Activated T-cell treated with anti-CD3 and anti-CD28 coated beads, Interleukin-2, amount 50 U/mL, for 24 hours (primary cell): ENCODE data around the gene DNAH11.
"Not testable (repeated sequence)": the region's sequence is repeated elsewhere in the genome, so short reads cannot be mapped to it uniquely, and the experiment has no call there.

Experiments
- DNase-seq: peaks from one replicate; pipeline ENCODE4 v3.0.0-alpha.2; 2020
- H3K27ac Mint-ChIP-seq: 2 replicates; pipeline ENCODE4 v1.8.0; 2020; ENCODE audit warnings: mild to moderate bottlenecking, mixed read lengths
- H3K27me3 Mint-ChIP-seq: 2 replicates; pipeline ENCODE4 v1.8.0; 2020; ENCODE audit warnings: mixed read lengths
- H3K36me3 Mint-ChIP-seq: 2 replicates; pipeline ENCODE4 v1.8.0; 2020; ENCODE audit warnings: low read depth, mixed read lengths
- H3K4me1 Mint-ChIP-seq: 2 replicates; pipeline ENCODE4 v1.8.0; 2020; ENCODE audit warnings: low read depth, mixed read lengths
- H3K4me3 Mint-ChIP-seq: 2 replicates; pipeline ENCODE4 v1.8.0; 2020; ENCODE audit warnings: mild to moderate bottlenecking, moderate library complexity, mixed read lengths
- H3K9me3 Mint-ChIP-seq: 2 replicates; pipeline ENCODE4 v1.8.0; 2020; ENCODE audit warnings: mixed read lengths

DNAH11 gene

DNA sequence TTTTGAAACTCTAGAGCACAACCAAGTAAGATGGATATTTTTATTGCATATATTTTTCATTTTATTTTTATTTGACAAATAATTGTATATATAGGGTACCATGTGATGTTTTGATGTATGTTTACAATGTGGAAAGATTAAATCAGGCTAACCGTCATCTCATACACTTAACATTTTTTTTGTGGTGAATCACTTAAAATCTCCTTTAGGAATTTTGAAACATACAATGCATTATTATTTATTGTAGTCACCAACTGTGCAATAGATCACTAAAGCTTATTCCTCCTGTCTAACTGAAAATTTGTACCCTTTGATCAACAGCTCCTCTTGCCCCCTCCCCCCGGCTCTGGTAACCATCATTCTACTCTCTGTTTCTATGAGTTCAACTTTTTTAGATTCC is 77.2 kb downstream of the DNAH11 start:
- DNase-seq = no peak
- peaks cover 3% of the 10 kb centered on the region for H3K9me3 Mint-ChIP-seq
- peaks cover 13% of the 10 kb centered on the region for H3K27me3 Mint-ChIP-seq
- H3K36me3 Mint-ChIP-seq = no peaks in the 10 kb centered on the region
- no peaks in the 10 kb centered on the region for H3K4me1 Mint-ChIP-seq
- no peak overlapping the region for H3K27ac Mint-ChIP-seq
- H3K4me3 Mint-ChIP-seq = no peak overlapping the region

DNA sequence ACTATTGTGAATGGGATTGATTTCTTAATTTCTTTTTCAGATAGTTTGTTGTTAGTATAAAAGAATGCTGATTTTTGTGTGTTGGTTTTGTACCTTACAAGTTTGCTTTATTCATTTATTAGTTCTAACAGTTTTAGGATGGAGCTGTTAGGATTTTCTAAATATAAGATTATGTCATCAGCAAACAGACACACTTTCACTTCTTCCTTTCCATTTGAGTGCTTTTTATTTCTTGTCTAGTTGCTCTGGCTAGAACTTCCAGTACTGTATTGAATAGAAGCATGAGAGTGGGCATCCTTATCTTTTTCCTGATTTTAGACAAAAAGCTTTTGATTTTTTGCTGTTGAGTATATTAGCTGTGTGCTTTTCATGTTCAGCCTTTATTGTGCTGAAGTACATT is 81.5 kb downstream of the DNAH11 start:
- H3K4me3 Mint-ChIP-seq = no peak overlapping the region
- peaks cover 7% of the 10 kb centered on the region for H3K27me3 Mint-ChIP-seq
- no peak overlapping the region for H3K27ac Mint-ChIP-seq
- no peaks in the 10 kb centered on the region for H3K36me3 Mint-ChIP-seq
- H3K9me3 Mint-ChIP-seq = peaks cover 5% of the 10 kb centered on the region
- no peak for DNase-seq
- no peaks in the 10 kb centered on the region for H3K4me1 Mint-ChIP-seq

DNA sequence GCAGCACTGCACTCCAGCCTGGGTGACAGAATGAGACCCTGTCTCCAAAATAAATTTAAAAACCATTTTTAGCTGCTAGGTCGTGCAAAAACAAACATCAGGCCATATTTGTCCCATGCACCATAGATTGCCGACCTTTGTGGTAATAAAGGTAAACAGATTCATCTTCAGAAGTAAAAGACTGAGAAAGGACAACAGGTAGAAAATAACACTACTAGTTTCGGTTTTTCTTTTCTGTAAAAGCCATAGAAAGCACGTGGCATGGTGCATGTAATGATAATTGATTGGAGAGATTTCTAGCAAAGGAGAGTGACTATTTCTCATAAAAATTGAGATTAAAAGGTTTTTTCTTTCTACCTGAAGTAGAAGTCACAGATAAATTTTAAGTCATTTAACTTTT is 93.9 kb downstream of the DNAH11 start:
- peaks cover 2% of the 10 kb centered on the region for H3K4me1 Mint-ChIP-seq
- H3K9me3 Mint-ChIP-seq = no peaks in the 10 kb centered on the region

DNA sequence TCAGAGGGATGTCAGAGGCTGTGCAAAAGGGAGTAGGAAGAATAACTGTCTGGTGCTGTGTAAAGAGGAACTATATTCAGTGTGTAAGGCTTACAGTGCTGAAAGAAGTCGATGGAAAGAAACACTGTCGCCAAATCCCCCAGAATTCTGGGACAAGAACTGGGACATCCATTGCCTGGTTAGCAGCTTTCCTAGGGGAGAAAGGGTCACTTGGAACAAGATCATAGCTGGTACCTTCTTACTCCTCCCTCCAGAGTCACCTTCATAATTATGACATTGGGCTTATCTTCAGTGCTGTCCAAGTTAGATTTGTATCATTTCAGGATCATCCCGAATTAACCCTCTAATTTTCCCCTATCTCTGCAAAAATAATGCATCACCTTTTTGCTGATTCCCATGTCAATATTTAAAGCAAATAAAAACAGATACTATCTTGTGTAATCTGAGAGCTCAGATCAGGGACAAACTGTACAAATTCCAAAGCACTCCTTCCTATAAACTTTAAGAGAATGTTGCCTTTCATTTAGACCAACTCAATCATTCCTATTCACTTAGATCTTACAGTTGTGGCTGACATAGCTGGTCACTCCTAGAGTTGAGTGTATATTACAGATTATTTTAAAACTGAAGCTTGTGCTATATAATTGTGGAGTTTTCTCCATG is 96.5 kb downstream of the DNAH11 start:
- Mint-ChIP-seq H3K27me3 (peaks cover 19% of the 10 kb centered on the region), H3K9me3 (no peaks in the 10 kb centered on the region), H3K36me3 (no peaks in the 10 kb centered on the region), H3K4me1 (peaks cover 2% of the 10 kb centered on the region), H3K4me3 (no peak overlapping the region), H3K27ac (no peak overlapping the region)
- DNase-seq = no peak

More for the DNA sequence above, 93.9 kb downstream of the DNAH11 start:
- DNase-seq = no peak
- Mint-ChIP-seq H3K4me3 (no peak overlapping the region), H3K36me3 (no peaks in the 10 kb centered on the region), H3K27me3 (peaks cover 5% of the 10 kb centered on the region), H3K27ac (no peak overlapping the region)

DNA sequence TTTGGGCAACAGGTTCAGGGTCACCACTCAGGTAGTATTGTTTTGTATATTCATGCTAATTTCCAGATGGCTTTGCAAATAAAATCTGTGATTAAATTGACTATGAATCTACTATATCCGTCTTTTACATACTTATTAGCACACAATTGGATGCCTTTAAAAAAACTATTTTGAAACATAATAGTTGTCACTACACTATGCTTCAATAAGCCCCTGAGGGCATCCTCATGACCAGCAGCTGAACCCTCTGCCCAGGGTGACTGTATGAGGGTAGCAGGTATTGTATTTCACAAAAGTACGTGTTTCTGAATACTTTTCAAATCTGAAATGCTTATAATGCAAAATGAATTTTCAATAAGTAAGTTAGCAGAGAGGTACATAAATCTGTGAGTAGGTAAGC is 97.3 kb downstream of the DNAH11 start:
- Mint-ChIP-seq H3K9me3 (no peaks in the 10 kb centered on the region), H3K4me1 (peaks cover 2% of the 10 kb centered on the region), H3K36me3 (no peaks in the 10 kb centered on the region), H3K4me3 (no peak overlapping the region), H3K27ac (no peak overlapping the region), H3K27me3 (peaks cover 19% of the 10 kb centered on the region)
- DNase-seq = no peak

DNA sequence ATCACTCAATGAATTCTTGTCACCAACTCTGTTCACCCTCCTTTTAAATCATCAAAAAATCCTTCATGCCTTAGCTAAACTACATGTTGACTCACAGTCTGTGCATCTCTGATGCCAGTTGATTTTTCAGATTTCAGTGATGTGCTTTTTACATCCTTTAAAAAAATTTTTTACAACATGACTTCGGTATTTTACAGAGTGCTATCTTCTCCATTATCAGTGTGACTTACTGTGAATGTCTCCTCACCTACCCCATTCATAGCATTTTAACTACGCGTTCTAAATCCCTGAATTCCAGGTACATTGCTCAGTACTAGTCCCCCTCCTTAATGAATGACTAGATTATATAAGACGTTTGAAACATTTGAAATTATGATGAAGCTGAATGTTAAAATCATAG is 98.7 kb downstream of the DNAH11 start:
- no peak for DNase-seq
- Mint-ChIP-seq H3K4me3 (no peak overlapping the region), H3K36me3 (no peaks in the 10 kb centered on the region), H3K9me3 (no peaks in the 10 kb centered on the region), H3K4me1 (peaks cover 2% of the 10 kb centered on the region), H3K27ac (no peak overlapping the region), H3K27me3 (peaks cover 19% of the 10 kb centered on the region)

DNA sequence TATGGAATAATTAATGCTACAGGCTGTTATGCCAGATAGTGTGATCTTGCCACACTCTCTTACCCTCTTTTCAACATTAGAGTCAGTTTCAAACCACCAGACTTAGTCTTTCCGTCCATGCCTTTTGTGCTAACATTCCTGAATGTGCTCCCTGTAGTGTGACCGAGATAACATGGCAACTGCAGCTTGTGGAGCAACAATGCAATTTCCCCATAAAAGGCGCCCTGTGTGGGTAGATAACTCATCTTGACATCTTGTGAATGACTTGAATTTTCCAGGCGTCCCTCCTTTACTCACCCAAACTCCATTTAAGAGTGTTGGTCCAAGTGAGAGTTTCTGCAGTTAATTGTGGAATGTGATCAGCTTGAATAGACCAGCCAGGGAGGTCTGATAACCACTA is 99.6 kb downstream of the DNAH11 start:
- Mint-ChIP-seq H3K27me3 (peaks cover 19% of the 10 kb centered on the region), H3K4me3 (no peak overlapping the region), H3K9me3 (peaks cover 5% of the 10 kb centered on the region), H3K4me1 (peaks cover under 1% of the 10 kb centered on the region), H3K36me3 (no peaks in the 10 kb centered on the region), H3K27ac (no peak overlapping the region)
- DNase-seq = no peak

DNA sequence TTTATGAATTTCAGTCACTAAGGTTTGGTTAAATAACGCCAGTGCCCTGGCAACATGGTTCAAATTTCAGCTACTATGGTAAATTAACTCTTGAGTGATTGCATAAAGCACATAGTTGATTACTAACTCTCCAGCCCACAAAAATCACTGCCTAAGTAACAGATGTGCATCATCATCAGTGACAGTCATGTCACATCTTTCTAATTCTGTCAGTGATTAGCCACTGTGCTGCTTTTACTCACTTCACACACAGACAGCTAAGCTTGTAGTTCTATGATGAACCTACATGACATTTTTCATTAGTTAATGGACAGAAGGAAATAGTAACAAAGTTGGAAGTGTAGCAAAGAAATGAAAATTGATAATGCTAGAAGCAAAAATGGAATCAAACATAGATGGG is 108.9 kb downstream of the DNAH11 start:
- Mint-ChIP-seq H3K4me3 (no peak overlapping the region), H3K27ac (no peak overlapping the region), H3K4me1 (no peaks in the 10 kb centered on the region), H3K9me3 (peaks cover 7% of the 10 kb centered on the region), H3K36me3 (no peaks in the 10 kb centered on the region), H3K27me3 (no peaks in the 10 kb centered on the region)
- DNase-seq = no peak

DNA sequence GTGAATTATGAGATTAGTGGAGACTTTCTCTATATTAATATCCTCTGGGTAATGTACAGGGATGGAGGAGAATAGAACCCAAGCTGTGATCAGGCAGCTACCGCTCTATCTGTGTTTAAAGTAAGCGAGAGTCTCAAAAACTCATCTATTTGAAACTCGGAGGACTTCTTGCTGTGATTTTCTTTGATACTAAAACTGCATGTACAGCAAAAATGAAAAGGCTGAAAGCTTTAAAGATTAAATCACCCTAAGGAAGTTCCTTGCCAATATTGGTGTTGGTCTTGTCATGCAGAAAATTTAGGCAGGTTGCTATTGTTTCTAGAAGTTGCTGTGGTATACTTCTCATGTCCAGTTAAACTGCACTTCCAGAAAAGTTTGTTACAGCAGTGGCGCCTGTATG is 110.8 kb downstream of the DNAH11 start:
- H3K27me3 Mint-ChIP-seq = no peaks in the 10 kb centered on the region
- no peak overlapping the region for H3K4me3 Mint-ChIP-seq
- no peaks in the 10 kb centered on the region for H3K36me3 Mint-ChIP-seq
- no peak for DNase-seq
- no peaks in the 10 kb centered on the region for H3K9me3 Mint-ChIP-seq
- H3K27ac Mint-ChIP-seq = no peak overlapping the region
- no peaks in the 10 kb centered on the region for H3K4me1 Mint-ChIP-seq

DNA sequence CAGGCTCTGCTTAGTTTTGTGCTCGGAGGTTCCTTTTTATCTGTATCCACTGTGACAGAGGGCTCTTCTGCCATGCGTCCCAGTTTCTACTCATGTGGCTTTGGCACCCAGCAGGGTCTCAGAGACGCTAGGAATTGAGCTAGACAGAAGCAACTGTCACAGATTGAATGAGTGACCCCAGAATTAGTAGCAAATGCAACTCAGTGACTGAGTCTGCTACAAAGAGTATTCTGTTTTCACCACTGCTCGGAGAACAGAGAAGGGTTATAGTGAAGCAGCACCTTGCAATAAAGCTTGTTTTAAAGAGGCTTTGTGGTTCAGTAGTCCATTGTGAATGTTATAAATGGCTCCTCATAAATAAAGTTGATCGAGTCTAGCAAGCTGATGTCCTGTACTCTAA is 113.2 kb downstream of the DNAH11 start:
- Mint-ChIP-seq H3K36me3 (no peaks in the 10 kb centered on the region), H3K4me3 (no peak overlapping the region), H3K4me1 (no peaks in the 10 kb centered on the region), H3K9me3 (no peaks in the 10 kb centered on the region), H3K27me3 (no peaks in the 10 kb centered on the region), H3K27ac (no peak overlapping the region)
- no peak for DNase-seq

DNA sequence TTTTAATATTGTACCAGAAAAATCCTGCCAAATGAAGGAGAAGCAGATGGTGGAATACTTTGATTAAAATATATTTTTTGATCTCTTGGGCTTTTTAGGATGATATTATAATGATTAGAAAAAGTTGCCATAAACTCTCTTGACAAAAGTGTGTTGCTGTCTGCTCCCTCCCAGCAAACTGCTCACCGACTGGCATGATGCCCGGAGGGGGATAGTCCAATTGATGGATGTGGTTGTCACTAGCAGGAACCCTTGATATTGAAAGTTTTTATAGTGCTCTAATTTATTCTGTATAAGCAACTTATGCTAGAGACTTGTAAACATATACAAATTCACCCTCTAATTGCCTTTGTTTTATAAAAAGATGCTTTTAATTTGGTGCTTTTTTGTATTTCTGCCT is 114.0 kb downstream of the DNAH11 start:
- H3K27me3 Mint-ChIP-seq = no peaks in the 10 kb centered on the region
- H3K4me1 Mint-ChIP-seq = no peaks in the 10 kb centered on the region
- peaks cover 3% of the 10 kb centered on the region for H3K9me3 Mint-ChIP-seq
- H3K36me3 Mint-ChIP-seq = no peaks in the 10 kb centered on the region
- H3K27ac Mint-ChIP-seq = no peak overlapping the region
- DNase-seq = no peak
- H3K4me3 Mint-ChIP-seq = no peak overlapping the region

DNA sequence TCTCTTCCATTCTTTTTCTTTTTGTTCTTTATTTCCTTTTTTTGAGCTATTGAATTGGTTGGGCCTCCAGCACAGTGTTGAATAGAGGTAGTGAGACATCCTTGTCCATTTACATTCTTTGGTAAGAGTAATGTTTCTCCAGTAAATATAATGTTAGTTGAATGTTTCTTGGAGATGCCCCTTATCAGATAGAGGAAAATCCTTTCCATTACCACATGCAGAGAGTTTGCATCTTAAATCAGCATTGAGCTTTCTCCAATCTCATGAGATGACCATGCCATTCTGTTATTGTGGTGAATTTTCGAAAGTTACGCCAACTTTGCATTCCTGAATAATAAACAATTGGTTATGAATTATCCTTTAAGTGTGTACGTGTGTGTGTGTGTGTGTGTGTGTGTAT is 127.7 kb downstream of the DNAH11 start:
- Mint-ChIP-seq H3K4me1 (peaks cover 7% of the 10 kb centered on the region), H3K27me3 (peaks cover 4% of the 10 kb centered on the region), H3K4me3 (no peak overlapping the region), H3K9me3 (no peaks in the 10 kb centered on the region), H3K27ac (no peak overlapping the region), H3K36me3 (no peaks in the 10 kb centered on the region)
- DNase-seq = no peak

DNA sequence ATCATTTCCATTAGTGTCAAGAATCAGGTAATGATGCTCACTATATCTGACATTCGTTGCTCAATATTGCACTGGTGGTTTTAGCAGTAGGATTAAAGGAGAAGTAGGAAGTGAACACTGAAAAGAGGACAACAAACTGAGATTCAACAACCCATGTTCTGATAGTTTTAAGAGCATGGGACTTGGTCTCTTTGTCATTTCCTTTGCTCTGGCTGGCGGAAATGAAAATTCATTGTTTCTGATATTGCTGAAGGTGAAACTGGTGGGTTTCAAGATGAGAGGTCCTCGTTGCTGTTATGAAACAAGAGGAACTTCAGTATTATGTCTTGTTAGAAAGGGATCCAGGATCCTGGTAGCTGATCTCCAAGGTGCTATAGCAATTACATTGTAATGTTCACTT is 129.0 kb downstream of the DNAH11 start:
- Mint-ChIP-seq H3K9me3 (no peaks in the 10 kb centered on the region), H3K4me1 (peaks cover 7% of the 10 kb centered on the region), H3K36me3 (no peaks in the 10 kb centered on the region), H3K4me3 (no peak overlapping the region), H3K27me3 (peaks cover 2% of the 10 kb centered on the region), H3K27ac (no peak overlapping the region)
- no peak for DNase-seq

DNA sequence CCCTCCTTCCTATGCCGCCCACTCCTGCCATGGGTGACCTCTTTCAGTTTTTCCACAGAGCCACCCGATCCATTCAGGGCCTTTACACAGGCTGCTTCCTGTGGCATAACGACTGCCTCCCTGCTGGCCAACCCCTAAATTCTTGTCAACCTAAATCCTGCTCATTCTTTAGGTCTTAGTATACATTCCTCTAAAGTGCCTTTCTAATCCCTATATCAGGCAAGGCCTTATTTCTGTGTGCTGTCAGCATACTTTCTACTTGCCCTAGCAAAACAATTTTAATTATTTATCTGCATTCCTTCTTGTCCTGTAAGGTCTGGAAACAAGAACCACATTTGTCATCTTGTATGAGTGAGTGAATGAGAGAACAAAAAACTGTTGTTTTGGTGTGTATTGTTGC is 132.4 kb downstream of the DNAH11 start:
- no peak overlapping the region for H3K4me3 Mint-ChIP-seq

DNA sequence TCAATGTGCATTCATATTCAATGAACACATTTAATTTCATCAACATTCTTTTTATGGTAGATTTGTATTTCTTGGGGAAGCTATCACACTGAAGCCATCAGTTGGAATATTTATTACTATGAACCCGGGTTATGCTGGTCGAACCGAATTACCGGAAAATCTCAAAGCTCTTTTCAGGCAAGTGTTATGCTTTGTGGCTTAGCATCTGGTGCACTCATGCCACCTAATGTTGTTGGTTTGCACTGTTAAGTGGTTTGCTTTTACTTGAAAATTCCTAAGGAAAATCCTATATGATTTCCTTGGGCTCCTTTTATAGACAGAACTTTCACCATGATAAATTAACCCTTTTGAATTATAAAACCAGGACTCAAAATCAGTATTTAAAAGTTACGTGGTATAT is 147.9 kb downstream of the DNAH11 start:
- Mint-ChIP-seq H3K27me3 (peaks cover 3% of the 10 kb centered on the region), H3K4me3 (no peak overlapping the region), H3K36me3 (no peaks in the 10 kb centered on the region), H3K27ac (no peak overlapping the region), H3K9me3 (no peaks in the 10 kb centered on the region), H3K4me1 (no peaks in the 10 kb centered on the region)
- DNase-seq = no peak

More for the DNA sequence above, 132.4 kb downstream of the DNAH11 start:
- Mint-ChIP-seq H3K9me3 (no peaks in the 10 kb centered on the region), H3K27ac (no peak overlapping the region), H3K27me3 (peaks cover 4% of the 10 kb centered on the region), H3K4me1 (peaks cover 7% of the 10 kb centered on the region), H3K36me3 (no peaks in the 10 kb centered on the region)
- no peak for DNase-seq

DNA sequence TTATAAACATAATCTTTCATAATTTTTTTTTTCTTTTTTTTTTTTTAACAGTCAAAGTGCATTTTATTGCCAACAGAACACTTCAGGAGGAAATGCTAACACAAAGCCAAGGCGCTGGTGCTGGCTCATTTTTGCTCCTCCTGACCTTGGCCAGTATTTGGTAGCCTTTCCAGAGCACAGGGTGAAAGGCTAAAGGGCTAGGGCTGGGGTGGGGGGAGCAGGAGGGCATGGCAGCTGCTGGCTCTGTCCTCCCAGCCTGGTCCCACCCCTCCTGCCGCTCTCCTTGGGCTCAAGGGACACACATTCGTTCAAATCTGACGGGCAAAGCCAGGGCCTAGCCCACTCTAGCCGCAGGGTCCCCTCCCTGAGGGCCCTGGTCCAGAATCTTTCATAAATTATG is 148.3 kb downstream of the DNAH11 start:
- H3K27me3 Mint-ChIP-seq, H3K27ac Mint-ChIP-seq, H3K9me3 Mint-ChIP-seq, H3K4me1 Mint-ChIP-seq, H3K4me3 Mint-ChIP-seq, H3K36me3 Mint-ChIP-seq, DNase-seq: not testable (repeated sequence)
